H1 (cell line): ENCODE data around the gene ZMPSTE24. TPM values are rescaled to one million over a fixed set of nuclear protein-coding genes. Genes with fewer than 3 reads are reported as not detected.

ENCODE experiments used
- EZH2 ChIP-seq: fragments of 200-600 bp; sonication (generic); IDR thresholded peaks from 2 replicates; pipeline ENCODE4 v1.7.1; 2012; ENCODE audit warnings: low read depth, mild to moderate bottlenecking, moderate library complexity, low read length, inconsistent platforms; ENCODE audit not compliant: severe bottlenecking
- KDM4A ChIP-seq: IDR thresholded peaks from one replicate; pipeline ENCODE4 v1.7.1; 2012; ENCODE audit warnings: low read depth, mild to moderate bottlenecking, moderate library complexity, low read length, inconsistent platforms; ENCODE audit not compliant: severe bottlenecking
- KDM5A ChIP-seq: fragments of 200-600 bp; IDR thresholded peaks from 2 replicates; pipeline ENCODE4 v1.7.1; 2012; ENCODE audit warnings: mild to moderate bottlenecking, low read length, inconsistent platforms, mixed read lengths
- RNF2 ChIP-seq: fragments of 200-900, 300-1000 bp; sonication (generic); IDR thresholded peaks from 2 replicates; pipeline ENCODE4 v1.7.1; 2016; ENCODE audit warnings: borderline replicate concordance, low read depth, mild to moderate bottlenecking, antibody characterized with exemption, low read length; ENCODE audit not compliant: poor library complexity, severe bottlenecking; ENCODE audit errors: missing control alignments
- ZNF274 ChIP-seq: IDR thresholded peaks from 2 replicates; pipeline ENCODE4 v1.7.0; 2012; ENCODE audit warnings: low read length, borderline replicate concordance; ENCODE audit errors: extremely low read depth
- polyA plus RNA-seq, 7 experiments: library from polyadenylated mRNA; depleted of rRNA in 3 of 7; stranded (reverse) in 5 of 7; unstranded in 2 of 7; fragments of >200 nt in 5 of 7; fragments of 200-250 nt in 2 of 7; gene quantifications; 1 replicate in 5 of 7; 2 replicates in 1 of 7; 4 replicates in 1 of 7; pipeline versions ENCODE4 v1.2.1 to v1.2.3, GENCODE V29; 2011 to 2013; ENCODE audit warnings: missing spikeins in 2 of 7, mixed read lengths in 2 of 7
- total RNA-seq: library from RNA; stranded (reverse); fragmentation: NEBNext Ultra II Directional; extraction: Animal tissue kit (Norgen Biotek cat#: 25700); gene quantifications from 2 replicates; pipeline ENCODE4 v1.2.1, GENCODE V29; 2021

Gene ZMPSTE24
- total and polyA plus RNA-seq, 2 of the 8 experiments (the other 6 are each of a cell fraction or from before 2014, with no cell fraction given), result 12.7 to 42.9 TPM

GRCh38 chr1:40299366-40300248 lies 41.6 kb downstream of the ZMPSTE24 start (continued):
- TF ChIP-seq KDM5A (no peak), RNF2 (no peak), ZNF274 (no peak), EZH2 (no peak), KDM4A (no peak)
